Measurements from ENCODE around the gene DDX6. TPM values are rescaled to one million over a fixed set of nuclear protein-coding genes. Genes with fewer than 3 reads are reported as not detected.
A peak's percentile ranks its signal among the peaks of the same experiment; 100 is the strongest.

The DDX6 gene
- total RNA-seq, 4 donors from 2014 or later: 73.4 to 125 (median 98.2) TPM

GRCh38 chr11:118748056-118748455 is 42.9 kb downstream of the DDX6 start:
- Histone ChIP-seq H3K36me3 (peaks cover 4 to 40% of the 10 kb centered on the region in 2 donors), H3K4me3 (no peak overlapping the region), H3K27me3 (no peaks in the 10 kb centered on the region), H3K9me3 (no peaks in the 10 kb centered on the region), H3K27ac (peak overlapping the region in 1 of 4 donors; percentile 18), H3K4me1 (no peaks in the 10 kb centered on the region)
- intact Hi-C loops (cut with DNase I; ENCODE audit: low total_unique reads): no loop called here
- DNase-seq: no peak
- TF ChIP-seq CTCF (IDR thresholded peaks at IDR 0.05 in 4 of 5, conservative IDR thresholded peaks at IDR 0.05 in 1 of 5) (no peak), POLR2A (IDR thresholded peaks at IDR 0.05) (no peak)
- in situ Hi-C loops (cut with MboI; ENCODE audit: low sequenced_read_pairs in 4 of 4): no loop called here
- ATAC-seq: no peak

GRCh38 chr11:118746988-118747585 is 43.9 kb downstream of the DDX6 start:
- Histone ChIP-seq H3K36me3 (peaks cover 0 to 30% of the 10 kb centered on the region in 2 donors), H3K4me1 (no peaks in the 10 kb centered on the region), H3K27ac (no peak overlapping the region), H3K9me3 (no peaks in the 10 kb centered on the region), H3K27me3 (no peaks in the 10 kb centered on the region), H3K4me3 (no peak overlapping the region)
- DNase-seq: no peak
- TF ChIP-seq POLR2A (IDR thresholded peaks at IDR 0.05): no peak
- TF ChIP-seq CTCF (IDR thresholded peaks at IDR 0.05 in 4 of 5, conservative IDR thresholded peaks at IDR 0.05 in 1 of 5): no peak
- in situ Hi-C loops (cut with MboI; ENCODE audit: low sequenced_read_pairs in 4 of 4): no loop called here
- intact Hi-C loops (cut with DNase I; ENCODE audit: low total_unique reads): no loop called here
- ATAC-seq: no peak

GRCh38 chr11:118744046-118744445 is 46.9 kb downstream of the DDX6 start:
- TF ChIP-seq CTCF (IDR thresholded peaks at IDR 0.05 in 4 of 5, conservative IDR thresholded peaks at IDR 0.05 in 1 of 5) (no peak), POLR2A (IDR thresholded peaks at IDR 0.05) (no peak)
- no peak for ATAC-seq
- H3K36me3 ChIP-seq: no peaks in the 10 kb centered on the region
- in situ Hi-C loops (cut with MboI; ENCODE audit: low sequenced_read_pairs in 4 of 4): no loop called here
- H3K4me3 ChIP-seq: no peak overlapping the region
- no peak overlapping the region for H3K27ac ChIP-seq
- H3K4me1 ChIP-seq: no peaks in the 10 kb centered on the region
- no peaks in the 10 kb centered on the region for H3K9me3 ChIP-seq
- no peaks in the 10 kb centered on the region for H3K27me3 ChIP-seq
- no peak for DNase-seq
- intact Hi-C loops (cut with DNase I; ENCODE audit: low total_unique reads): no loop called here

GRCh38 chr11:118742304-118742703 is 48.7 kb downstream of the DDX6 start:
- no peak for ATAC-seq
- Histone ChIP-seq H3K27me3 (no peaks in the 10 kb centered on the region), H3K27ac (no peak overlapping the region), H3K4me1 (no peaks in the 10 kb centered on the region), H3K36me3 (no peaks in the 10 kb centered on the region), H3K9me3 (no peaks in the 10 kb centered on the region), H3K4me3 (no peak overlapping the region)
- intact Hi-C loops (cut with DNase I; ENCODE audit: low total_unique reads) (no loop called here), in situ Hi-C loops (cut with MboI; ENCODE audit: low sequenced_read_pairs in 4 of 4) (no loop called here)
- DNase-seq: no peak
- TF ChIP-seq CTCF (IDR thresholded peaks at IDR 0.05 in 4 of 5, conservative IDR thresholded peaks at IDR 0.05 in 1 of 5): no peak
- no peak for TF ChIP-seq POLR2A (IDR thresholded peaks at IDR 0.05)

GRCh38 chr11:118740892-118741291 is 50.1 kb downstream of the DDX6 start:
- Histone ChIP-seq H3K36me3 (no peaks in the 10 kb centered on the region), H3K9me3 (no peaks in the 10 kb centered on the region), H3K4me3 (no peak overlapping the region), H3K27me3 (no peaks in the 10 kb centered on the region), H3K27ac (no peak overlapping the region), H3K4me1 (no peaks in the 10 kb centered on the region)
- no peak for DNase-seq
- no peak for ATAC-seq
- no peak for TF ChIP-seq CTCF (IDR thresholded peaks at IDR 0.05 in 4 of 5, conservative IDR thresholded peaks at IDR 0.05 in 1 of 5)
- TF ChIP-seq POLR2A (IDR thresholded peaks at IDR 0.05): no peak
- intact Hi-C loops (cut with DNase I; ENCODE audit: low total_unique reads): no loop called here
- in situ Hi-C loops (cut with MboI; ENCODE audit: low sequenced_read_pairs in 4 of 4): no loop called here

Data from gastrocnemius medialis (tissue), 4 donors.